Hematopoietic multipotent progenitor cell treated with erythropoietin and hydrocortisone succinate and interleukin-3 and kit ligand, for 8 days (in vitro differentiated cells): ENCODE data around the gene CTF1.
"Not testable (repeated sequence)": the region's sequence is repeated elsewhere in the genome, so short reads cannot be mapped to it uniquely, and the experiment has no call there.

ENCODE experiments used
- DNase-seq: peaks from one replicate; pipeline ENCODE4 v3.0.0-alpha.2; 2015

The CTF1 gene

GRCh38 chr16:30888856-30889499 lies 7.4 kb upstream of the CTF1 start:
- DNase-seq = no peak

- DNase-seq = no peak
These were observed 6.7 kb upstream of the CTF1 start for GRCh38 chr16:30889721-30890120.

GRCh38 chr16:30891043-30891823 lies 5.2 kb upstream of the CTF1 start:
- DNase-seq = not testable (repeated sequence)

GRCh38 chr16:30892670-30893416 lies 3.6 kb upstream of the CTF1 start:
- no peak for DNase-seq

GRCh38 chr16:30893417-30893743 lies 3.0 kb upstream of the CTF1 start:
- peak; percentile 10 for DNase-seq

- peak; percentile 87 for DNase-seq
These were observed 2.5 kb upstream of the CTF1 start, which contains the start of gene BCL7C for GRCh38 chr16:30893744-30894539. TSS of gene BCL7C (minus strand) at chr16:30894077. CDS start at chr16:30893944, 133 bp downstream.

GRCh38 chr16:30894540-30895368 lies 1.7 kb upstream of the CTF1 start:
- DNase-seq = peak; percentile 58

- peak; percentile 62 for DNase-seq
These were observed 670 bp upstream of the CTF1 start for GRCh38 chr16:30895627-30896260.

- DNase-seq = peak; percentile 91
These were observed 697 bp downstream of the CTF1 start for GRCh38 chr16:30896889-30897733.

- no peak for DNase-seq
These were observed 3.4 kb downstream of the CTF1 start for GRCh38 chr16:30899794-30900193.

GRCh38 chr16:30900588-30900987 lies 4.2 kb downstream of the CTF1 start:
- DNase-seq = no peak

- DNase-seq = peak; percentile 55
These were observed 5.0 kb downstream of the CTF1 start for GRCh38 chr16:30901201-30902028.

- peak; percentile 62 for DNase-seq
These were observed 5.9 kb downstream of the CTF1 start for GRCh38 chr16:30902029-30902972.

- DNase-seq = peak; percentile 68
These were observed 6.6 kb downstream of the CTF1 start for GRCh38 chr16:30903002-30903401.

GRCh38 chr16:30903596-30903995 lies 7.2 kb downstream of the CTF1 start:
- peak; percentile 77 for DNase-seq

GRCh38 chr16:30904114-30904780 lies 7.8 kb downstream of the CTF1 start:
- DNase-seq = peak; percentile 9

GRCh38 chr16:30907064-30907463 lies 10.7 kb downstream of the CTF1 start:
- DNase-seq = no peak
